HepG2 (cell line): ENCODE results near the gene MSI2. TPM values are rescaled to one million over a fixed set of nuclear protein-coding genes. Genes with fewer than 3 reads are reported as not detected.

ENCODE experiments used
- ATAC-seq: fragments of 200-7000 bp; cut with Tn5 transposase; 3 replicates; pipeline ENCODE4 v1.9.1; 2020; ENCODE audit warnings: mild to moderate bottlenecking, moderate library complexity
- BruUV-seq: library from RNA; stranded (reverse); fragments of 400-500 nt; replicated peaks from 2 replicates; lab custom pipeline; 2021; lab: Mats Ljungman, UMichigan
- CTCF ChIA-PET: fragments of 300-600 bp; formaldehyde crosslinking; extraction: SDS; loops from one replicate; lab custom pipeline; 2021; ENCODE audit warnings: low total read pairs, inconsistent platforms, low intra/inter-chr PET ratio; lab: Yijun Ruan, JAX
- POLR2A ChIA-PET: fragments of 350-600 bp; sonication (Branson Sonifier 250); formaldehyde crosslinking; loops from one replicate; lab custom pipeline; 2020; ENCODE audit warnings: antibody characterized with exemption, inconsistent platforms; lab: Yijun Ruan, JAX
- DNase-seq: peaks from one replicate; pipeline ENCODE4 v3.0.0-alpha.2; 2015; ENCODE audit warnings: low spot score
- FAIRE-seq: peaks from 3 replicates; lab custom pipeline; 2011; peaks lifted over from hg19 to GRCh38; lab: Jason Lieb, UNC
- H2AFZ ChIP-seq: one replicate; pipeline ENCODE4 v1.6.1; 2011; ENCODE audit warnings: low read length, inconsistent platforms
- H3K27ac ChIP-seq: fragments of 300-600 bp; 3 replicates; pipeline ENCODE4 v1.8.0; 2011; ENCODE audit warnings: mixed run types, mild to moderate bottlenecking, mixed read lengths, low read length, inconsistent platforms; ENCODE audit not compliant: insufficient read depth; ENCODE audit errors: extremely low read length
- H3K27me3 ChIP-seq, 2 experiments: fragments of 200-600 bp in 1 of 2; 2 replicates in 1 of 2; 3 replicates in 1 of 2; pipeline versions ENCODE4 v1.6.0 to v1.8.0; 2011; ENCODE audit warnings: low read length in 2 of 2, mild to moderate bottlenecking in 2 of 2, moderate library complexity in 2 of 2, inconsistent platforms in 1 of 2; ENCODE audit not compliant: insufficient read depth in 2 of 2, control insufficient read depth in 1 of 2
- H3K36me3 ChIP-seq, 2 experiments: fragments of 200-600 bp in 1 of 2; replicated peaks in 1 of 2; 2 replicates in 1 of 2; 3 replicates in 1 of 2; pipeline versions ENCODE4 v1.5.1 to v1.8.0; 2011; ENCODE audit warnings: low read length in 2 of 2, inconsistent platforms in 1 of 2; ENCODE audit not compliant: insufficient read depth in 2 of 2, control insufficient read depth in 1 of 2
- H3K4me1 ChIP-seq: 2 replicates; pipeline ENCODE4 v1.5.1; 2012; ENCODE audit warnings: low read length, inconsistent platforms; ENCODE audit not compliant: insufficient read depth
- H3K4me2 ChIP-seq: 2 replicates; pipeline ENCODE4 v1.6.0; 2011; ENCODE audit warnings: low read depth, low read length, inconsistent platforms
- H3K4me3 ChIP-seq, 3 experiments: fragments of 200-600 bp in 1 of 3; sonication (generic), shearing (Covaris generic) in 1 of 3; replicated peaks in 1 of 3; 2 replicates each; pipeline ENCODE4 v1.5.1; 2011 to 2016; ENCODE audit warnings: low read length in 3 of 3, inconsistent platforms in 2 of 3, low read depth in 2 of 3, mild to moderate bottlenecking in 2 of 3, control low read depth in 1 of 3, mixed read lengths in 1 of 3; ENCODE audit not compliant: insufficient read depth in 1 of 3
- H3K79me2 ChIP-seq: one replicate; pipeline ENCODE4 v1.6.1; 2011; ENCODE audit warnings: low read length, inconsistent platforms; ENCODE audit not compliant: insufficient read depth
- H3K9ac ChIP-seq: 2 replicates; pipeline ENCODE4 v1.6.0; 2011; ENCODE audit warnings: mild to moderate bottlenecking, low read depth, low read length, inconsistent platforms; ENCODE audit not compliant: insufficient read depth
- H3K9me3 ChIP-seq: 2 replicates; pipeline ENCODE4 v1.5.1; 2012; ENCODE audit warnings: mild to moderate bottlenecking, low read length
- H4K20me1 ChIP-seq: 2 replicates; pipeline ENCODE4 v1.6.0; 2011; ENCODE audit warnings: inconsistent platforms, mild to moderate bottlenecking, low read length, moderate library complexity; ENCODE audit not compliant: insufficient read depth
- BRD4 ChIP-seq: sonication (generic); formaldehyde crosslinking; IDR thresholded peaks from 2 replicates; pipeline ENCODE4 v1.4.0; 2020; ENCODE audit warnings: missing genetic modification reagents
- KDM5B ChIP-seq: sonication (generic); formaldehyde crosslinking; IDR thresholded peaks from 2 replicates; pipeline ENCODE4 v1.4.0; 2020; ENCODE audit warnings: missing genetic modification reagents, mild to moderate bottlenecking, borderline replicate concordance
- KLF15 ChIP-seq: sonication (generic); formaldehyde crosslinking; IDR thresholded peaks from 2 replicates; pipeline ENCODE4 v1.8.1; 2023; ENCODE audit warnings: borderline replicate concordance, mild to moderate bottlenecking, inconsistent platforms, missing genetic modification reagents, mixed read lengths
- MZF1 ChIP-seq: sonication (generic); formaldehyde crosslinking; IDR thresholded peaks from 2 replicates; pipeline ENCODE4 v1.8.1; 2023; ENCODE audit warnings: mild to moderate bottlenecking, missing genetic modification reagents, borderline replicate concordance
- PAX8 ChIP-seq: sonication (generic); formaldehyde crosslinking; IDR thresholded peaks from 2 replicates; pipeline ENCODE4 v1.8.0; 2022; ENCODE audit warnings: mild to moderate bottlenecking, missing genetic modification reagents, borderline replicate concordance
- SMAD3 ChIP-seq: sonication (generic); formaldehyde crosslinking; IDR thresholded peaks from 2 replicates; pipeline ENCODE4 v1.4.0; 2020; ENCODE audit warnings: missing genetic modification reagents
- SMC3 ChIP-seq: IDR thresholded peaks from 2 replicates; pipeline ENCODE4 v1.6.1; 2011; ENCODE audit warnings: low read length, improper control_type of control experiment
- SP1 ChIP-seq, 2 experiments: fragments of 450-650 bp in 1 of 2; sonication (generic) in 1 of 2; formaldehyde crosslinking in 1 of 2; IDR thresholded peaks; 2 replicates each; pipeline versions ENCODE4 v1.4.0 to v1.6.1; 2016 to 2020; ENCODE audit warnings: missing genetic modification reagents in 1 of 2
- TARDBP ChIP-seq: sonication (generic); formaldehyde crosslinking; IDR thresholded peaks from 2 replicates; pipeline ENCODE4 v1.8.0; 2022; ENCODE audit warnings: mild to moderate bottlenecking, missing genetic modification reagents
- WGBS: methylation state at CpG from one replicate; pipeline ENCODE4 v1.1.6; 2017; ENCODE audit warnings: low lambda C conversion rate; 5-methylcytosine and 5-hydroxymethylcytosine counted together
- in situ Hi-C: cut with HindIII; loops from 2 replicates; pipeline ENCODE4 v1.10.0; 2017; ENCODE audit warnings: low pct_unique_long_range_greater_than_20kb; ENCODE audit not compliant: extremely low pct_ligation_motif_present
- intact Hi-C: fragments of 100-400 bp; cut with micrococcal nuclease; formaldehyde crosslinking; loops from one replicate; pipeline ENCODE4 v1.10.0; 2022; ENCODE audit not compliant: unreplicated experiment
- polyA plus RNA-seq, 8 experiments: library from polyadenylated mRNA; depleted of rRNA in 3 of 8; stranded (reverse) in 7 of 8; unstranded in 1 of 8; fragments of >200 nt; fragmentation: Illumina TruSeq in 4 of 8; extraction: Trizol in 4 of 8; gene quantifications; 2 replicates each; pipeline versions ENCODE4 v1.2.1 to v1.2.3, GENCODE V29; 2011 to 2016; ENCODE audit warnings: low read depth in 4 of 8, missing spikeins in 1 of 8, mixed read lengths in 1 of 8; ENCODE audit not compliant: insufficient read depth in 1 of 8
- total RNA-seq, 5 experiments: library from RNA; depleted of rRNA; stranded (reverse); fragments of >200 nt; fragmentation: Illumina TruSeq; extraction: Trizol; gene quantifications; 2 replicates each; pipeline ENCODE4 v1.2.3, GENCODE V29; 2016; ENCODE audit warnings: low read depth in 1 of 5
- TF ChIP-seq, protein P1 (sequence below): sonication (generic); formaldehyde crosslinking; IDR thresholded peaks from 2 replicates; pipeline ENCODE4 v1.4.0; 2020; ENCODE audit warnings: missing genetic modification reagents, borderline replicate concordance
- TF ChIP-seq, protein P2 (sequence below): sonication (generic); formaldehyde crosslinking; IDR thresholded peaks from 2 replicates; pipeline ENCODE4 v1.4.0; 2020; ENCODE audit warnings: missing genetic modification reagents
- TF ChIP-seq, protein P3 (sequence below): conservative IDR thresholded peaks from 2 replicates; pipeline ENCODE4 v1.6.1; 2018; ENCODE audit warnings: missing genetic modification reagents
- TF ChIP-seq, protein P4 (sequence below): sonication (generic); formaldehyde crosslinking; IDR thresholded peaks from 2 replicates; pipeline ENCODE4 v1.8.1; 2023; ENCODE audit warnings: mild to moderate bottlenecking, inconsistent platforms, moderate library complexity, missing genetic modification reagents, borderline replicate concordance
- TF ChIP-seq, protein P5 (sequence below): sonication (generic); formaldehyde crosslinking; IDR thresholded peaks from 2 replicates; pipeline ENCODE4 v1.4.0; 2020; ENCODE audit warnings: missing genetic modification reagents

The MSI2 gene
- total and polyA plus RNA-seq, 2 of the 13 experiments (the other 11 are each of a cell fraction or from before 2014, with no cell fraction given) = 77.5 to 78.4 TPM

DNA sequence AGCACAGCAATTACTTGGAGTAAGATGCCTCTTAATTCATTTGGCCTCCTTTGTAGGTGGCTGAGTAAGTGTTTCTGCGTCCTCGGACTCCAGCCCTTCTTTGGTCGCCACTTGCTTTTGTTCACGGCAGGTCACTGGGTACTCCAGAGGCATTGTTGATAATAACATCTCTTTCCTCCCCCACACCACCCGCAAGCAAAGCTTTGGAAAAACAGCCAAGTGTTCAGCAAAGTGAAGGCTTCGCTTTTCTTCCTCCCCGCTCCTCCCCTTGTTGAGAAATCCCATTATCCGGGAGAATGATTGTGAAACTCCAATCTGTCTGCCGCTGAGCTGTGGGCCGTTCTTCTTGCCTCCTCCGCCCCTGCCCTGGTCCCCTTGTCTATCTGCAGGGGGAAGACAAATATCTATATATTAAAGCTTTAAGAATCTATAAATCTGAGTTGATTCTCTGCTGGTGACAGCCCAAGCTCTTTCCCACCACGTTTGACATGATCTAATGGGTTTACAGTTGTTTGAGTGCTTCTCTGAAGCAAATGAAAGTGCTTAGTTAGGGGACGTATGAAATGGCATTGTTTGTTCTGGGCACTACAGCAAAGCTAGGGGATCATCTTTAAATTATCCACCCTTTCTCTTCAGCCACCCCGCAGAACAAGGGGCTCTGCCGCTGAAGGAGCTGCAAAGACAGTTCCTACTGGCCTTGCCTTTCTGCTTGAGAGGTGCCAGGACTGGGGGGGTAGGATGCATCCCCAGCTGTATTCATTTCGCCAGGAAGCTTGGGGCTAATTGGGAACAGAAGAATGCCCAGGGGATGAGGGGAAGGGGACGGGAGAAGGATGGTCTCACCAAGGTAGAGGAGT, 321.7 kb downstream of the MSI2 start:
- FAIRE-seq = peak; percentile 96
- Histone ChIP-seq H4K20me1 (no peaks in the 10 kb centered on the region), H3K36me3 (peaks cover 0 to 4% of the 10 kb centered on the region in 2 experiments; a peak in 2 of 5 replicates), H3K9me3 (no peaks in the 10 kb centered on the region), H3K9ac (peak overlapping the region; percentile 50), H2AFZ (no peak overlapping the region), H3K4me1 (peaks cover 84% of the 10 kb centered on the region), H3K27ac (peak overlapping the region; percentile 75), H3K27me3 (no peaks in the 10 kb centered on the region), H3K4me3 (peak overlapping the region; percentile 17 to 56 (median 24); a peak in 5 of 6 replicates), H3K79me2 (peaks cover 6% of the 10 kb centered on the region), H3K4me2 (peak overlapping the region; percentile 77)
- in situ Hi-C loops (no loop called here), intact Hi-C loops (loop anchor here (1.0 to 5.0 kb wide), 2 partner anchors 17 to 61 kb away; no protein-coding TSS in a partner anchor)
- no TSS peak for BruUV-seq
- peak; percentile 95 for DNase-seq
- ChIA-PET POLR2A (interaction anchor here (0.5 to 8.2 kb wide), 24 partner anchors 9 to 676 kb away, joined by 3 to 113 read pairs (median 4); no protein-coding TSS in a partner anchor), CTCF (no interaction called here)
- 19% methylated on average over 17 of the region's 17 CpGs for whole genome bisulfite sequencing
- ATAC-seq = peak; percentile 80
- TF ChIP-seq SMAD3 (CRISPR knock-in tag) (peak; percentile 69; the same call in 1 of the 2 replicates), BRD4 (no peak), MZF1 (CRISPR knock-in tag) (no peak), TARDBP (CRISPR knock-in tag) (peak; percentile 61), KLF15 (no peak), PAX8 (no peak), SMC3 (peak; percentile 57), KDM5B (CRISPR knock-in tag) (no peak), SP1 (IDR thresholded peaks at IDR 0.05) (no peak), SP1 (CRISPR knock-in tag; IDR thresholded peaks at IDR 0.05) (no peak)
- TF ChIP-seq, protein P1, sequence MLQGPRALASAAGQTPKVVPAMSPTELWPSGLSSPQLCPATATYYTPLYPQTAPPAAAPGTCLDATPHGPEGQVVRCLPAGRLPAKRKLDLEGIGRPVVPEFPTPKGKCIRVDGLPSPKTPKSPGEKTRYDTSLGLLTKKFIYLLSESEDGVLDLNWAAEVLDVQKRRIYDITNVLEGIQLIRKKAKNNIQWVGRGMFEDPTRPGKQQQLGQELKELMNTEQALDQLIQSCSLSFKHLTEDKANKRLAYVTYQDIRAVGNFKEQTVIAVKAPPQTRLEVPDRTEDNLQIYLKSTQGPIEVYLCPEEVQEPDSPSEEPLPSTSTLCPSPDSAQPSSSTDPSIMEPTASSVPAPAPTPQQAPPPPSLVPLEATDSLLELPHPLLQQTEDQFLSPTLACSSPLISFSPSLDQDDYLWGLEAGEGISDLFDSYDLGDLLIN (CRISPR knock-in tag) = no peak
- TF ChIP-seq, protein P2, sequence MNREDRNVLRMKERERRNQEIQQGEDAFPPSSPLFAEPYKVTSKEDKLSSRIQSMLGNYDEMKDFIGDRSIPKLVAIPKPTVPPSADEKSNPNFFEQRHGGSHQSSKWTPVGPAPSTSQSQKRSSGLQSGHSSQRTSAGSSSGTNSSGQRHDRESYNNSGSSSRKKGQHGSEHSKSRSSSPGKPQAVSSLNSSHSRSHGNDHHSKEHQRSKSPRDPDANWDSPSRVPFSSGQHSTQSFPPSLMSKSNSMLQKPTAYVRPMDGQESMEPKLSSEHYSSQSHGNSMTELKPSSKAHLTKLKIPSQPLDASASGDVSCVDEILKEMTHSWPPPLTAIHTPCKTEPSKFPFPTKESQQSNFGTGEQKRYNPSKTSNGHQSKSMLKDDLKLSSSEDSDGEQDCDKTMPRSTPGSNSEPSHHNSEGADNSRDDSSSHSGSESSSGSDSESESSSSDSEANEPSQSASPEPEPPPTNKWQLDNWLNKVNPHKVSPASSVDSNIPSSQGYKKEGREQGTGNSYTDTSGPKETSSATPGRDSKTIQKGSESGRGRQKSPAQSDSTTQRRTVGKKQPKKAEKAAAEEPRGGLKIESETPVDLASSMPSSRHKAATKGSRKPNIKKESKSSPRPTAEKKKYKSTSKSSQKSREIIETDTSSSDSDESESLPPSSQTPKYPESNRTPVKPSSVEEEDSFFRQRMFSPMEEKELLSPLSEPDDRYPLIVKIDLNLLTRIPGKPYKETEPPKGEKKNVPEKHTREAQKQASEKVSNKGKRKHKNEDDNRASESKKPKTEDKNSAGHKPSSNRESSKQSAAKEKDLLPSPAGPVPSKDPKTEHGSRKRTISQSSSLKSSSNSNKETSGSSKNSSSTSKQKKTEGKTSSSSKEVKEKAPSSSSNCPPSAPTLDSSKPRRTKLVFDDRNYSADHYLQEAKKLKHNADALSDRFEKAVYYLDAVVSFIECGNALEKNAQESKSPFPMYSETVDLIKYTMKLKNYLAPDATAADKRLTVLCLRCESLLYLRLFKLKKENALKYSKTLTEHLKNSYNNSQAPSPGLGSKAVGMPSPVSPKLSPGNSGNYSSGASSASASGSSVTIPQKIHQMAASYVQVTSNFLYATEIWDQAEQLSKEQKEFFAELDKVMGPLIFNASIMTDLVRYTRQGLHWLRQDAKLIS (CRISPR knock-in tag) = no peak
- TF ChIP-seq, protein P3, sequence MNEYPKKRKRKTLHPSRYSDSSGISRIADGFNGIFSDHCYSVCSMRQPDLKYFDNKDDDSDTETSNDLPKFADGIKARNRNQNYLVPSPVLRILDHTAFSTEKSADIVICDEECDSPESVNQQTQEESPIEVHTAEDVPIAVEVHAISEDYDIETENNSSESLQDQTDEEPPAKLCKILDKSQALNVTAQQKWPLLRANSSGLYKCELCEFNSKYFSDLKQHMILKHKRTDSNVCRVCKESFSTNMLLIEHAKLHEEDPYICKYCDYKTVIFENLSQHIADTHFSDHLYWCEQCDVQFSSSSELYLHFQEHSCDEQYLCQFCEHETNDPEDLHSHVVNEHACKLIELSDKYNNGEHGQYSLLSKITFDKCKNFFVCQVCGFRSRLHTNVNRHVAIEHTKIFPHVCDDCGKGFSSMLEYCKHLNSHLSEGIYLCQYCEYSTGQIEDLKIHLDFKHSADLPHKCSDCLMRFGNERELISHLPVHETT (CRISPR knock-in tag) = no peak
- TF ChIP-seq, protein P4, sequence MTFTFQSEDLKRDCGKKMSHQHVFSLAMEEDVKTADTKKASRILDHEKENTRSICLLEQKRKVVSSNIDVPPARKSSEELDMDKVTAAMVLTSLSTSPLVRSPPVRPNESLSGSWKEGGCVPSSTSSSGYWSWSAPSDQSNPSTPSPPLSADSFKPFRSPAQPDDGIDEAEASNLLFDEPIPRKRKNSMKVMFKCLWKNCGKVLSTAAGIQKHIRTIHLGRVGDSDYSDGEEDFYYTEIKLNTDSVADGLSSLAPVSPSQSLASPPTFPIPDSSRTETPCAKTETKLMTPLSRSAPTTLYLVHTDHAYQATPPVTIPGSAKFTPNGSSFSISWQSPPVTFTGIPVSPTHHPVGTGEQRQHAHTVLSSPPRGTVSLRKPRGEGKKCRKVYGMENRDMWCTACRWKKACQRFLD (CRISPR knock-in tag) = no peak
- TF ChIP-seq, protein P5, sequence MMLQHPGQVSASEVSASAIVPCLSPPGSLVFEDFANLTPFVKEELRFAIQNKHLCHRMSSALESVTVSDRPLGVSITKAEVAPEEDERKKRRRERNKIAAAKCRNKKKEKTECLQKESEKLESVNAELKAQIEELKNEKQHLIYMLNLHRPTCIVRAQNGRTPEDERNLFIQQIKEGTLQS = no peak; the same call in 1 of the 2 replicates
